GM23338 (cell line): ENCODE measurements around the gene ATF4.

ENCODE experiments used
- CREB1 ChIP-seq: fragments of 250-450 bp; sonication (Bioruptor Pico); IDR thresholded peaks from 2 replicates; pipeline ENCODE4 v1.5.0; 2020; ENCODE audit warnings: low read depth, mild to moderate bottlenecking, moderate library complexity
- CTCF ChIP-seq, 2 experiments: fragments of 200-600 bp in 1 of 2; sonication (generic) in 1 of 2; conservative IDR thresholded peaks; 2 replicates each; pipeline versions ENCODE4 v1.5.1 to v1.6.1; 2016 to 2017; ENCODE audit warnings: antibody characterized with exemption in 2 of 2, low read depth in 2 of 2, mild to moderate bottlenecking in 2 of 2, moderate library complexity in 1 of 2
- ETS1 ChIP-seq: IDR thresholded peaks from 2 replicates; pipeline ENCODE4 v1.6.1; 2016; ENCODE audit warnings: antibody characterized with exemption
- EZH2 ChIP-seq: fragments of 200-600 bp; sonication (generic); IDR thresholded peaks from one replicate; pipeline ENCODE4 v1.8.0; 2017; ENCODE audit warnings: antibody characterized with exemption, mild to moderate bottlenecking, low read depth; ENCODE audit not compliant: unreplicated experiment
- EZH2phosphoT487 ChIP-seq: fragments of 200-600 bp; sonication (generic); IDR thresholded peaks from one replicate; pipeline ENCODE4 v1.8.1; 2018; ENCODE audit warnings: antibody characterized with exemption; ENCODE audit not compliant: unreplicated experiment
- NANOG ChIP-seq: IDR thresholded peaks from 2 replicates; pipeline ENCODE4 v1.6.1; 2016; ENCODE audit warnings: antibody characterized with exemption, borderline replicate concordance
- POLR2AphosphoS5 ChIP-seq: IDR thresholded peaks from 2 replicates; pipeline ENCODE4 v1.6.1; 2016; ENCODE audit warnings: antibody characterized with exemption, low read depth
- REST ChIP-seq: IDR thresholded peaks from one replicate; pipeline ENCODE4 v1.6.1; 2018; ENCODE audit warnings: antibody characterized with exemption; ENCODE audit not compliant: unreplicated experiment

- TF ChIP-seq EZH2, result no peak
- TF ChIP-seq CTCF (conservative IDR thresholded peaks at IDR 0.05; ENCODE audit: low read depth in 2 of 2), result no peak
- TF ChIP-seq POLR2AphosphoS5, result no peak
- no peak for TF ChIP-seq NANOG
- TF ChIP-seq REST, result no peak
- TF ChIP-seq ETS1, result no peak
- no peak for TF ChIP-seq EZH2phosphoT487
- no peak for TF ChIP-seq CREB1 (CRISPR knock-in tag)
These were observed 45.0 kb upstream of the ATF4 start for GRCh38 chr22:39475337-39475736.
